Measurements from ENCODE around the gene APBB2.
"Not testable (repeated sequence)": the region's sequence is repeated elsewhere in the genome, so short reads cannot be mapped to it uniquely, and the experiment has no call there.

The APBB2 gene

GRCh38 chr4:41158274-41158673 lies 56.1 kb downstream of the APBB2 start:
- H3K27ac ChIP-seq: no peak overlapping the region
- no peak for TF ChIP-seq ZFX (IDR thresholded peaks at IDR 0.05)
- TF ChIP-seq, protein P1, sequence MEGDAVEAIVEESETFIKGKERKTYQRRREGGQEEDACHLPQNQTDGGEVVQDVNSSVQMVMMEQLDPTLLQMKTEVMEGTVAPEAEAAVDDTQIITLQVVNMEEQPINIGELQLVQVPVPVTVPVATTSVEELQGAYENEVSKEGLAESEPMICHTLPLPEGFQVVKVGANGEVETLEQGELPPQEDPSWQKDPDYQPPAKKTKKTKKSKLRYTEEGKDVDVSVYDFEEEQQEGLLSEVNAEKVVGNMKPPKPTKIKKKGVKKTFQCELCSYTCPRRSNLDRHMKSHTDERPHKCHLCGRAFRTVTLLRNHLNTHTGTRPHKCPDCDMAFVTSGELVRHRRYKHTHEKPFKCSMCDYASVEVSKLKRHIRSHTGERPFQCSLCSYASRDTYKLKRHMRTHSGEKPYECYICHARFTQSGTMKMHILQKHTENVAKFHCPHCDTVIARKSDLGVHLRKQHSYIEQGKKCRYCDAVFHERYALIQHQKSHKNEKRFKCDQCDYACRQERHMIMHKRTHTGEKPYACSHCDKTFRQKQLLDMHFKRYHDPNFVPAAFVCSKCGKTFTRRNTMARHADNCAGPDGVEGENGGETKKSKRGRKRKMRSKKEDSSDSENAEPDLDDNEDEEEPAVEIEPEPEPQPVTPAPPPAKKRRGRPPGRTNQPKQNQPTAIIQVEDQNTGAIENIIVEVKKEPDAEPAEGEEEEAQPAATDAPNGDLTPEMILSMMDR (conservative IDR thresholded peaks at IDR 0.05): no peak

GRCh38 chr4:41157009-41157408 lies 57.3 kb downstream of the APBB2 start:
- TF ChIP-seq ZFX (IDR thresholded peaks at IDR 0.05): no peak
- TF ChIP-seq, protein P1 (conservative IDR thresholded peaks at IDR 0.05): no peak
- H3K27ac ChIP-seq: no peak overlapping the region

DNA sequence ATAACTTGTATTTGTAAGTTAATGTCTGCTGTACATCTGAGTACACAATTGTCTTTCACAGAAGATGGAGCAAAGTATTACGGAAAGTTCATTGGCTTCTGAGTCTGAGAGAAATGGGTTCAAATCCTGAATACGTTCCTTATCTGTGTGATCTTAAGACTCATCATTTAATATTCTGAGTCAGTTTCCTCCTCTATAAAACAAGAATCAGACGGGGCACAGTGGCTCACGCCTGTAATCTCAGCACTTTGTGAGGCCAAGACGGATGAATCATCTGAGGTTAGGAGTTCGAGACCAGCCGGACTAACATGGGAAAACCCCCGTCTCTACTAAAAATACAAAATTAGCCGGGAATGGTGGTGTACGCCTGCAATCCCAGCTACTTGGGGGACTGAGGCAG lies 57.8 kb downstream of the APBB2 start:
- TF ChIP-seq ZFX (IDR thresholded peaks at IDR 0.05): no peak
- TF ChIP-seq, protein P1 (conservative IDR thresholded peaks at IDR 0.05): no peak
- no peak overlapping the region for H3K27ac ChIP-seq

DNA sequence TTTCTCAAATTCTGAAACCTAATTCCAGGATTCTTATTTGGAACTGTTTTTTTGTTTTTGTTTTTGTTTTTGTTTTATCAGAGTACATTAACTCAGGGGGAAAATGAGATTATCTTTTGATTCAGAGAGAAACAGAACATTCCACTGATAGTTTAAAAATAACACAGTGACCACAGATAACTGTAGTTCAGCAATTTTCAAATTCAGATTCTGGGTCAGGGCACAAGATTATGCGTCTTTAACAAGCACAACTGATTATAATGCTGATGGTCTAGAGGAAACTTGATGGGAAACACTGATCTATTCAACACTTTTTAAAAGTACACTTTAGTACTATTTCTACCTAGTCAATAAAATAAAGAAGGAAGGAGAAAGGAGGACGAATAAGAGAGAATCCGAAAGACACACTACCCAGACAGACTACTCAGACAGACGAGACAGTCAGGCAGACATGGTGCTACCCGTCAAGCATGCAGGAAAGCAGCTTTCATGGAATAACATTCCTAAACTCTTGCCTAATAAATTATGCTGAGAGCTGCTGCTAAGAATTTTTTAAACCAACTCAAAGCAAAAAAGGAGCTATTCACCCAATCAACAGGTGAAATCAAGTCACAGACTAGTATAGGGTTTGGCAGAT lies 59.0 kb downstream of the APBB2 start:
- H3K27ac ChIP-seq: no peak overlapping the region
- TF ChIP-seq, protein P1 (conservative IDR thresholded peaks at IDR 0.05): no peak
- TF ChIP-seq ZFX (IDR thresholded peaks at IDR 0.05): no peak

GRCh38 chr4:41154814-41155177 lies 59.5 kb downstream of the APBB2 start:
- TF ChIP-seq, protein P1 (conservative IDR thresholded peaks at IDR 0.05): no peak
- TF ChIP-seq ZFX (IDR thresholded peaks at IDR 0.05): no peak
- H3K27ac ChIP-seq: no peak overlapping the region

DNA sequence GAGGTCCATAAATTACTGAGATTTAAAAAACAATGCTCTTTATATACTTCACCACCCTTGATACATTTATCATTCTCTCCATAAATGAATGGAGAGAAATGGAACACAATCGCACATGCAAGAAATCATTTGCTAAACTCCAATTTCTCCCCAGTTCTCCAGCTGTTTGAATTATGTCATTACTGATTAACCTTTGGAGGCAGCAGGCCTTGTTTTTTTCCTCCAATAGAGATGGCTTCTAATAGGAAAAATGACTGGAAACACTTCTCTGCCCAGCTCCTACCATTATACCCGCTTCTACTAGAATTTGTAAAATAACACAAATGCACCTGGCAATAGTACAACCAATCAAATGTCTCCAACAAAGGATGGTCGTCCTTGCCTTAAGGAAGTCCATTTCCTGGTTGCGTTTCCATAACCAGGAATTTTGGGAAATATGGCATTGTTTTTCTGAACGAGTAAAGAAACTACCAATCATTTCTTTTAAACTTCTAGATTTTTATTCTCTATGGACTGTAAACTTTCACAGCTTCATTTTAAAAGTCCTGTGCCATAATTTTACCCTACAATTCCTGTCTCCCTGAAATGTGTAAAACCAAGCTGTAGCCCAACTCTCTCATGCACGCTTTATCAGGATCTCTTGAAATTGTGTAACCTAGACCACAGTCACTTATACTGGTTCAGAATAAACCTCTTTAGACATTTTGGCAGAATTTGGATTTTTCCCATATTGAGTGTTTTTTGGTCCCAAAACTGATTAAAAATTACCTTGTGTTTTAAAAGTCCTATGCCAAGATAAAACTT lies 60.1 kb downstream of the APBB2 start:
- H3K27ac ChIP-seq: no peak overlapping the region
- TF ChIP-seq ZFX (IDR thresholded peaks at IDR 0.05): no peak
- TF ChIP-seq, protein P1 (conservative IDR thresholded peaks at IDR 0.05): no peak

DNA sequence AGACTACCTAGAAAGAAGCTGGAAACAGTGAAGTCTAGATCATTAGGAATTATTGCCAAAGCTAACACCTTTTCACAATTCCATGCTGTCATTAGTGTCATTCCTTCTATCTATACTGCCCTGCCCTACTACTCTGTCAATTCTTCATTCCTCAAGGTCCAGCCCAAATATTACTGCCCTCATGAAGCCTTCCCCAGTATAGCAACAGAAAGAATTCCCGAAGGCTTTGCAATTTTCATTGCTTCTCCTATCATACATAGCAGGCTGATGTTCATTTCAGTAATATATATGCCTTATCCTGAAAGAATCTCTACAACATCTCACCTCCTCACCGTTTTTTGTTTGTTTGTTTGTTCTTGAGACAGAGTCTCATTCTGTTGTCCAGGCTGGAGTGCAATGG lies 63.9 kb downstream of the APBB2 start:
- H3K27ac ChIP-seq: no peak overlapping the region
- TF ChIP-seq ZFX (IDR thresholded peaks at IDR 0.05): no peak
- TF ChIP-seq, protein P1 (conservative IDR thresholded peaks at IDR 0.05): no peak

DNA sequence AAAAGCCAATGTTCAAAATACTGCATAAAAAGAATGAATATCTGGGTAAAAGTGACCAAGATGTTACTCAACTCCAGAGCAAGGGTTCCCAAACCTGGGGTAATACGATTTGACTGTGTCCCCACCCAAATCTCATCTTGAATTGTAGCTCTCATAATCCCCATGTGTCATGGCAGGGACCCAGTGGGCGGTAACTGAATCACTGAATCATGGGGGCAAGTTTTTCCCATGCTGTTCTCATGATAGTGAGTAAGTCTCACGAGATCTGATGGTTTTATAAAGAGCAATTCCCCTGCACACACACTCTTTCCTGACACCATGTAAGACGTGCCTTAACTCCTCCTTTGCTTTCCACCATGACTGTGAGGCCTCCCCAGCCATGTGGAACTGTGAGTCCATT lies 64.8 kb downstream of the APBB2 start:
- not testable (repeated sequence) for H3K27ac ChIP-seq
